DND-41 (cell line): ENCODE results near the gene PITPNC1.

Source experiments
- ATAC-seq: fragments of 200-7000 bp; cut with Tn5 transposase; 3 replicates; pipeline ENCODE4 v1.9.1; 2021; ENCODE audit warnings: low read depth; ENCODE audit not compliant: insufficient read depth
- DNase-seq: peaks from one replicate; pipeline ENCODE4 v3.0.0-alpha.2; 2020
- H2AFZ ChIP-seq: 2 replicates; pipeline ENCODE4 v1.6.0; 2012; ENCODE audit warnings: low read depth, low read length
- H3K27ac ChIP-seq: 2 replicates; pipeline ENCODE4 v1.5.1; 2012; ENCODE audit warnings: low read length, inconsistent platforms
- H3K27me3 ChIP-seq: fragments of 200-600 bp; sonication (generic); 2 replicates; pipeline ENCODE4 v1.6.0; 2012; ENCODE audit warnings: low read length, mild to moderate bottlenecking, inconsistent platforms; ENCODE audit not compliant: insufficient read depth, poor library complexity
- H3K36me3 ChIP-seq: 2 replicates; pipeline ENCODE4 v1.5.1; 2012; ENCODE audit warnings: low read length, inconsistent platforms; ENCODE audit not compliant: insufficient read depth
- H3K4me1 ChIP-seq: 2 replicates; pipeline ENCODE4 v1.5.1; 2012; ENCODE audit warnings: mild to moderate bottlenecking, low read length; ENCODE audit not compliant: insufficient read depth
- H3K4me2 ChIP-seq: 2 replicates; pipeline ENCODE4 v1.6.0; 2012; ENCODE audit warnings: mild to moderate bottlenecking, moderate library complexity, low read length, inconsistent platforms; ENCODE audit not compliant: insufficient read depth
- H3K4me3 ChIP-seq, 2 experiments: fragments of 200-600 bp in 1 of 2; shearing (Covaris generic) in 1 of 2; 2 replicates each; pipeline ENCODE4 v1.5.1; 2012 to 2016; ENCODE audit warnings: inconsistent platforms in 2 of 2, low read length in 2 of 2, mild to moderate bottlenecking in 2 of 2, low read depth in 1 of 2, moderate library complexity in 1 of 2
- H3K79me2 ChIP-seq: 2 replicates; pipeline ENCODE4 v1.6.0; 2012; ENCODE audit warnings: low read length, inconsistent platforms; ENCODE audit not compliant: insufficient read depth
- H3K9ac ChIP-seq: 2 replicates; pipeline ENCODE4 v1.6.0; 2012; ENCODE audit warnings: low read depth, mild to moderate bottlenecking, inconsistent platforms, low read length, moderate library complexity
- H3K9me3 ChIP-seq: 2 replicates; pipeline ENCODE4 v1.5.1; 2012; ENCODE audit warnings: low read length, moderate library complexity, mild to moderate bottlenecking, inconsistent platforms; ENCODE audit not compliant: insufficient read depth, severe bottlenecking
- H4K20me1 ChIP-seq: 2 replicates; pipeline ENCODE4 v1.6.0; 2012; ENCODE audit warnings: low read length; ENCODE audit not compliant: insufficient read depth
- EZH2 ChIP-seq: IDR thresholded peaks from 3 replicates; pipeline ENCODE4 v1.6.1; 2012; ENCODE audit warnings: borderline replicate concordance, low read depth, mild to moderate bottlenecking, moderate library complexity, low read length, inconsistent platforms; ENCODE audit not compliant: severe bottlenecking
- TF ChIP-seq, protein P1 (sequence below): IDR thresholded peaks from 2 replicates; pipeline ENCODE4 v1.5.1; 2012; ENCODE audit warnings: borderline replicate concordance, low read length, moderate library complexity, mild to moderate bottlenecking; ENCODE audit not compliant: poor library complexity, severe bottlenecking; ENCODE audit errors: extremely low read depth

PITPNC1 gene

DNA sequence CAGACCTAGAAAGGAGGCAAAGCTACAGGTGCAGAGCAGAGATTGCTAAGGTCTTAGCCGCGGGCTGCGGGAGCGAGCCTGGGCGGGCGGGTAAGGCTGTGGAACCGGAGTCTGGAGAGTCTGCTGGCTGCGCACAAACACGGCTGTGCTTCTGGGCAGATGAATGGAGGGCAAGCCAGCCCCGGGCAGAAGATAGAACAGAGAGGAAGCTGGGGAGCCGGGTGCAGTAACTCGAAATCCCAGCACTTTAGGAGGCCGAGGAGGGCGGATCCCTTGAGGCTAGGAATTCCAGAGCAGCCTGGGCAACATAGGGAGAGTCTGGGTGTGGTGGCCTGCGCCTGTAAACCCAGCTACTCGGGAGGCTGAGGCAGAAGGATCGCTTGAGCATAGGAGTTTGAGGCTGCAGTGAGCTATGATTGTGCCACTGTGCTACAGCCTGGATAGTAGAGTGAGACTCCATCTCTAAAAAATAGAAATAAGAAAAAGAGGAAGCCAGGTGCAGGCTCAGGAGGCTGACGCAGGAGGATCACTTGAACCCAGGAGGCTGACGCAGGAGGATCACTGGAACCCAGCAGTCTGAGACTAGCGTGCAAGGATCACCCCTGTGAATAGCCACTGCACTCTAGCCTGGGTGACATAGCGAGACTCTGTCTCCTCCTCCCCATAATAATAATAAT lies 56.3 kb downstream of the PITPNC1 start:
- Histone ChIP-seq H3K36me3 (no peaks in the 10 kb centered on the region), H3K79me2 (0 out of 2 replicates have a peak, but pooled peaks cover 3% of the 10 kb centered on the region), H3K27ac (no peak overlapping the region), H3K4me2 (no peak overlapping the region), H3K9ac (no peak overlapping the region), H3K4me3 (no peak overlapping the region), H2AFZ (no peak overlapping the region), H4K20me1 (no peaks in the 10 kb centered on the region), H3K4me1 (peaks cover 3% of the 10 kb centered on the region; the same call in 1 of the 2 replicates), H3K9me3 (no peaks in the 10 kb centered on the region), H3K27me3 (no peaks in the 10 kb centered on the region)
- DNase-seq (no peak), ATAC-seq (no peak)
- no peak for TF ChIP-seq EZH2
- TF ChIP-seq, protein P1, sequence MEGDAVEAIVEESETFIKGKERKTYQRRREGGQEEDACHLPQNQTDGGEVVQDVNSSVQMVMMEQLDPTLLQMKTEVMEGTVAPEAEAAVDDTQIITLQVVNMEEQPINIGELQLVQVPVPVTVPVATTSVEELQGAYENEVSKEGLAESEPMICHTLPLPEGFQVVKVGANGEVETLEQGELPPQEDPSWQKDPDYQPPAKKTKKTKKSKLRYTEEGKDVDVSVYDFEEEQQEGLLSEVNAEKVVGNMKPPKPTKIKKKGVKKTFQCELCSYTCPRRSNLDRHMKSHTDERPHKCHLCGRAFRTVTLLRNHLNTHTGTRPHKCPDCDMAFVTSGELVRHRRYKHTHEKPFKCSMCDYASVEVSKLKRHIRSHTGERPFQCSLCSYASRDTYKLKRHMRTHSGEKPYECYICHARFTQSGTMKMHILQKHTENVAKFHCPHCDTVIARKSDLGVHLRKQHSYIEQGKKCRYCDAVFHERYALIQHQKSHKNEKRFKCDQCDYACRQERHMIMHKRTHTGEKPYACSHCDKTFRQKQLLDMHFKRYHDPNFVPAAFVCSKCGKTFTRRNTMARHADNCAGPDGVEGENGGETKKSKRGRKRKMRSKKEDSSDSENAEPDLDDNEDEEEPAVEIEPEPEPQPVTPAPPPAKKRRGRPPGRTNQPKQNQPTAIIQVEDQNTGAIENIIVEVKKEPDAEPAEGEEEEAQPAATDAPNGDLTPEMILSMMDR: no peak

DNA sequence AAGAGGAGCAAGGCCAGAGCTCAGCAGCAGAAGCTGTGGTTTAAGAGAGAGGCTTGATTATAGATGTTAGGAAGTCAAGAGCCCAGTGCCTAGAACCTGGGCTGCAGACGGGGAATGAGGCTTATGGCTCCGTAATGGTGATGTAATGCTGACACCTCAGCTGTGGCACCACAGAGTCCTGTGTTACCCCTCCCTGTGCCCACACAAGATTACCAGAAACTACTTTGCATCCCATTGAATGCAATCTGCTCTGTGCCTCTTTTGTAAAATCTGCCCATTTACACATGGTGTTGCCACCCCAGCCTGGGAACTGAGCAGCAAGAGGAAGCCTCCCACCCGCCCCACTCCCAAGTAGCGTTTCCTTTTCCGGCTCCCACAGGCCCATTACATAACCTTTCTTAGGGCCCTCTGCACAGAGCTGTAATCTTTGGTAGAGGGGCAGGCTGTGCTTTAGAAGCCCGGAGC lies 57.0 kb downstream of the PITPNC1 start:
- Histone ChIP-seq H3K4me1 (peaks cover 4% of the 10 kb centered on the region), H3K4me2 (no peak overlapping the region), H3K9me3 (no peaks in the 10 kb centered on the region), H3K4me3 (no peak overlapping the region), H3K27ac (no peak overlapping the region), H3K27me3 (no peaks in the 10 kb centered on the region), H3K36me3 (no peaks in the 10 kb centered on the region), H4K20me1 (no peaks in the 10 kb centered on the region), H3K9ac (no peak overlapping the region), H2AFZ (no peak overlapping the region), H3K79me2 (0 out of 2 replicates have a peak, but pooled peaks cover 3% of the 10 kb centered on the region)
- ATAC-seq (peak; percentile 72), DNase-seq (peak; percentile 41)
- no peak for TF ChIP-seq EZH2

DNA sequence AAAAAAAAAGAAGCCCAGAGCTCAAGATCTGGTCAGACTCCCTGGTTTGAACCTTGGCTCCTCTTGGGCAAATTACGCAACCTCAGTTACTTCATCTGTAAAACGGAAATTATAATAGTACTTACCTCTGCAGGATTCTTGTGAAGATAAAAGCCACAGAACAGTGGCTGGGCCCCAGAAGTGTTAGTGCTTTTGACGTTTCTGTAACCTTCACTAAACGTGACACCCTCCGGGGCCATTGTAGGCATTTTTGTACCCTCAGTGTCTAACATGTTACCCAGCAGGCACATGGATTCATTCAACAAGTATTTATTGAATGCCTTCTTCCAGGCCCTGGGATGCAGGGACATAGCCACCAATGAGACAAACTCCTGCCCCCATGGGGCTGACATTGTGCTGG lies 58.0 kb downstream of the PITPNC1 start:
- TF ChIP-seq, protein P1: no peak
- TF ChIP-seq EZH2: no peak
- Histone ChIP-seq H3K27me3 (no peaks in the 10 kb centered on the region), H3K79me2 (0 out of 2 replicates have a peak, but pooled peaks cover 3% of the 10 kb centered on the region), H3K4me2 (no peak overlapping the region), H3K36me3 (no peaks in the 10 kb centered on the region), H3K4me1 (peaks cover 14% of the 10 kb centered on the region), H3K4me3 (no peak overlapping the region), H2AFZ (no peak overlapping the region), H4K20me1 (no peaks in the 10 kb centered on the region), H3K9me3 (no peaks in the 10 kb centered on the region), H3K27ac (no peak overlapping the region), H3K9ac (no peak overlapping the region)
- DNase-seq (peak; percentile 17), ATAC-seq (peak; percentile 48; the same call in 2 of the 3 replicates)

DNA sequence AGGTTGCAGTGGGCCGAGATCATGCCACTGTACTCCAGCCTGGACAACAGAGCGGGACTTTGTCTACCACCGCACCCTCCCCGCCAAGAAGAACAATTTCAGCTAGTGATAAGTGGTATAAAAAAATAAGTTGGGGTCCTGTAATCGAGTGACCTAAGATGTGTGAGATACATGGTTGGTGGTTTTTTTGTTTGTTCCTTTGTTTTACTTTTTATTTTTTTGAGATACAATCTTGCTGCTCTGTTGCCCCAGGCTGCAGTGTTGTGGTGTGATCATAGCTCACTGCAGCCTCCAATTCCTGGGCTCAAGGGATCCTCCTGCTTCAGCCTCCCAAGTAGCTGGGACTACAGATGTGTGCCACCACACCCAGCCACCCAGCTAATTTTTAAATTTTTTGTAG lies 58.7 kb downstream of the PITPNC1 start:
- no peaks in the 10 kb centered on the region for H3K9me3 ChIP-seq
- TF ChIP-seq, protein P1: no peak
- no peak for TF ChIP-seq EZH2
- H3K9ac ChIP-seq: no peak overlapping the region
- ATAC-seq (no peak), DNase-seq (no peak)
- 0 out of 2 replicates have a peak, but pooled peaks cover 3% of the 10 kb centered on the region for H3K79me2 ChIP-seq
- H3K36me3 ChIP-seq: no peaks in the 10 kb centered on the region
- no peak overlapping the region for H3K4me2 ChIP-seq
- no peak overlapping the region for H3K4me3 ChIP-seq
- H3K27me3 ChIP-seq: no peaks in the 10 kb centered on the region
- H4K20me1 ChIP-seq: no peaks in the 10 kb centered on the region
- no peak overlapping the region for H2AFZ ChIP-seq
- H3K27ac ChIP-seq: no peak overlapping the region
- peaks cover 21% of the 10 kb centered on the region for H3K4me1 ChIP-seq
